CD4-positive, alpha-beta T cell (primary cell): ENCODE results near the gene MCFD2. TPM values are rescaled to one million over a fixed set of nuclear protein-coding genes. Genes with fewer than 3 reads are reported as not detected.

ENCODE experiments used
- ATAC-seq: fragments of 200-7000 bp; cut with Tn5 transposase; one replicate; pipeline ENCODE4 v1.10.0; 2022; ENCODE audit warnings: mild to moderate bottlenecking; ENCODE audit not compliant: poor library complexity
- CTCF ChIA-PET: fragments of 350-600 bp; sonication (Branson Sonifier 250); formaldehyde crosslinking; loops from one replicate; lab custom pipeline; 2021; ENCODE audit warnings: antibody characterized with exemption, inconsistent platforms; lab: Charles Lee
- POLR2A ChIA-PET: fragments of 350-600 bp; sonication (Branson Sonifier 250); formaldehyde crosslinking; loops from one replicate; lab custom pipeline; 2021; ENCODE audit warnings: antibody characterized with exemption, inconsistent platforms; lab: Charles Lee
- DNase-seq, 14 experiments: peaks; one replicate each; pipeline ENCODE4 v3.0.0-alpha.2; 2013 to 2020; ENCODE audit warnings: mixed read lengths in 2 of 14
- H3K27ac ChIP-seq, 2 donors: one replicate each; pipeline versions ENCODE4 v1.5.1 to v1.7.0; 2013; ENCODE audit warnings: low read length in 2 of 2, low read depth in 1 of 2, mild to moderate bottlenecking in 1 of 2
- H3K27me3 ChIP-seq, 2 experiments: 1 replicate in 1 of 2; 2 replicates in 1 of 2; pipeline versions ENCODE4 v1.6.1 to v1.7.0; 2013; ENCODE audit warnings: low read length in 2 of 2, control low read depth in 1 of 2, mild to moderate bottlenecking in 1 of 2, moderate library complexity in 1 of 2; ENCODE audit not compliant: insufficient read depth in 2 of 2, control insufficient read depth in 1 of 2
- H3K36me3 ChIP-seq: one replicate; pipeline ENCODE4 v1.6.1; 2013; ENCODE audit warnings: low read length, control low read depth; ENCODE audit not compliant: insufficient read depth
- H3K4me1 ChIP-seq: one replicate; pipeline ENCODE4 v1.6.1; 2013; ENCODE audit warnings: low read length, control low read depth; ENCODE audit not compliant: insufficient read depth
- H3K4me3 ChIP-seq: one replicate; pipeline ENCODE4 v1.5.1; 2013; ENCODE audit warnings: mild to moderate bottlenecking, low read length, moderate library complexity
- H3K9me3 ChIP-seq, 2 experiments: 1 replicate in 1 of 2; 2 replicates in 1 of 2; pipeline versions ENCODE4 v1.6.1 to v1.7.0; 2013; ENCODE audit warnings: low read length in 2 of 2, mild to moderate bottlenecking in 2 of 2, control low read depth in 1 of 2, moderate library complexity in 1 of 2; ENCODE audit not compliant: control insufficient read depth in 1 of 2, insufficient read depth in 1 of 2
- H3K27ac Mint-ChIP-seq: one replicate; pipeline ENCODE4 v1.8.0; 2020; ENCODE audit warnings: mixed read lengths
- H3K27me3 Mint-ChIP-seq: one replicate; pipeline ENCODE4 v1.8.0; 2021; ENCODE audit warnings: mixed read lengths
- H3K36me3 Mint-ChIP-seq: one replicate; pipeline ENCODE4 v1.8.0; 2021; ENCODE audit warnings: low read depth, mixed read lengths
- H3K4me1 Mint-ChIP-seq: one replicate; pipeline ENCODE4 v1.8.0; 2021; ENCODE audit warnings: low read depth, mixed read lengths
- H3K4me3 Mint-ChIP-seq: one replicate; pipeline ENCODE4 v1.8.0; 2020; ENCODE audit warnings: mild to moderate bottlenecking, mixed read lengths
- H3K9me3 Mint-ChIP-seq: one replicate; pipeline ENCODE4 v1.8.0; 2020; ENCODE audit warnings: mixed read lengths
- intact Hi-C, 2 experiments: fragments of 100-400 bp; cut with DNase I in 1 of 2; cut with micrococcal nuclease in 1 of 2; formaldehyde crosslinking; loops; one replicate each; pipeline versions ENCODE4 v1.15.1 to v1.9.0; 2023 to 2025; cut with DNase I, micrococcal nuclease
- total RNA-seq, 174 experiments: library from RNA in 2 of 174; stranded (reverse) in 2 of 174; gene quantifications; one replicate each; pipeline ENCODE4 v1.2.3 and lab custom pipeline; 2021 to 2026
- TF ChIP-seq, protein P1 (sequence below): fragments of 200-600 bp; IDR thresholded peaks from one replicate; pipeline ENCODE4 v1.8.0; 2022; ENCODE audit warnings: antibody characterized with exemption, mild to moderate bottlenecking

The MCFD2 gene
- total RNA-seq, 2 experiments from 2014 or later = 29.1 to 29.7 TPM

DNA sequence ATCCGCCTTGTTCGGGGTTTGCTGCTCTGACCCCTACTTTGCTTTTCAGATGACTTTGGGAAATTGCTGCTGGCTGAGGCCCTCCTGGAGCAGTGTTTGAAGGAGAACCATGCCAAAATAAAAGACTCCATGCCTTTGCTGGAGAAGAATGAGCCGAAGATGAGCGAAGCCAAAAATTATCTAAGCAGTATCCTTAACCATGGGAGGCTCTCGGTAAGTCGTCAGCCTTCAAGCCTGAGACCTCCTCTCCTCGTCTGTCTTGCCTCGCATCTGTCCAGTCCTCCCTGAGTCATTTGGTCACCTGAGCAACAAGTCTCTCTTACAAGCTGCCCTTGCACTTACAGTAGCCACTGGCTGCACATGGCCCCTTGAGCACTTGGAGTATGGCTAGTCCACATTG, 34.7 kb upstream of the MCFD2 start:
- Histone ChIP-seq H3K4me3 (no peak overlapping the region), H3K27ac (no peak overlapping the region), H3K9me3 (no peaks in the 10 kb centered on the region), H3K36me3 (peaks cover 43% of the 10 kb centered on the region), H3K27me3 (no peaks in the 10 kb centered on the region), H3K4me1 (peaks cover 28% of the 10 kb centered on the region)
- Mint-ChIP-seq H3K27me3 (no peaks in the 10 kb centered on the region), H3K9me3 (no peaks in the 10 kb centered on the region), H3K36me3 (peaks cover 73% of the 10 kb centered on the region), H3K4me3 (no peak overlapping the region), H3K27ac (no peak overlapping the region), H3K4me1 (peaks cover 48% of the 10 kb centered on the region)
- ATAC-seq = no peak
- intact Hi-C loops = no loop called here
- ChIA-PET POLR2A (no interaction called here), CTCF (no interaction called here)
- DNase-seq = no peak
- TF ChIP-seq, protein P1, sequence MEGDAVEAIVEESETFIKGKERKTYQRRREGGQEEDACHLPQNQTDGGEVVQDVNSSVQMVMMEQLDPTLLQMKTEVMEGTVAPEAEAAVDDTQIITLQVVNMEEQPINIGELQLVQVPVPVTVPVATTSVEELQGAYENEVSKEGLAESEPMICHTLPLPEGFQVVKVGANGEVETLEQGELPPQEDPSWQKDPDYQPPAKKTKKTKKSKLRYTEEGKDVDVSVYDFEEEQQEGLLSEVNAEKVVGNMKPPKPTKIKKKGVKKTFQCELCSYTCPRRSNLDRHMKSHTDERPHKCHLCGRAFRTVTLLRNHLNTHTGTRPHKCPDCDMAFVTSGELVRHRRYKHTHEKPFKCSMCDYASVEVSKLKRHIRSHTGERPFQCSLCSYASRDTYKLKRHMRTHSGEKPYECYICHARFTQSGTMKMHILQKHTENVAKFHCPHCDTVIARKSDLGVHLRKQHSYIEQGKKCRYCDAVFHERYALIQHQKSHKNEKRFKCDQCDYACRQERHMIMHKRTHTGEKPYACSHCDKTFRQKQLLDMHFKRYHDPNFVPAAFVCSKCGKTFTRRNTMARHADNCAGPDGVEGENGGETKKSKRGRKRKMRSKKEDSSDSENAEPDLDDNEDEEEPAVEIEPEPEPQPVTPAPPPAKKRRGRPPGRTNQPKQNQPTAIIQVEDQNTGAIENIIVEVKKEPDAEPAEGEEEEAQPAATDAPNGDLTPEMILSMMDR = no peak

DNA sequence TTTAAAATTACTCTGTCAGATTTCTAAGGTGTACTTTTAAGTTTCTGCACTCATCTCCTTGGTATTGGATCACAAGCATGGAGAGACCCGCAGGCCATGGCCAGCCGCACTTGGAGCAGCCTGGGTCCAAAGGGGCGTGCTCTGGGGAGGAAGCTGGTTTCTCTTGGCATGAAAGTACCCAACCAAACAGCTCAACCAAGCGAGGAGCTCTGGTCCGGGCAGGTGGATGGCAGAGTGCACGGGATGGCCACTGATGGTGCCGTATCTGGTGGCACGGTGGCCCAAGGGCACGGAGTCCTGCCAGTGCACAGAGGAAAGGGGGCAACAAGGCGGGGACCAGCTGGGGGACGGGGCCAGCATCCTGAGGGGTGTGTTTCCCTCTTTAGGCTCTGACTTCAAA, 32.2 kb upstream of the MCFD2 start:
- ATAC-seq (no peak), DNase-seq (no peak)
- peaks cover 50% of the 10 kb centered on the region for H3K36me3 Mint-ChIP-seq
- intact Hi-C loops = no loop called here
- H3K36me3 ChIP-seq = peaks cover 25% of the 10 kb centered on the region
- H3K4me3 Mint-ChIP-seq = no peak overlapping the region
- H3K4me1 Mint-ChIP-seq = peaks cover 69% of the 10 kb centered on the region
- POLR2A ChIA-PET = no interaction called here
- no peak overlapping the region for H3K27ac ChIP-seq
- TF ChIP-seq, protein P1 = no peak
- no peaks in the 10 kb centered on the region for H3K9me3 ChIP-seq
- no peaks in the 10 kb centered on the region for H3K27me3 Mint-ChIP-seq
- no peak overlapping the region for H3K4me3 ChIP-seq
- CTCF ChIA-PET = no interaction called here
- H3K27ac Mint-ChIP-seq = no peak overlapping the region
- no peaks in the 10 kb centered on the region for H3K27me3 ChIP-seq
- H3K4me1 ChIP-seq = peaks cover 52% of the 10 kb centered on the region
- H3K9me3 Mint-ChIP-seq = no peaks in the 10 kb centered on the region

DNA sequence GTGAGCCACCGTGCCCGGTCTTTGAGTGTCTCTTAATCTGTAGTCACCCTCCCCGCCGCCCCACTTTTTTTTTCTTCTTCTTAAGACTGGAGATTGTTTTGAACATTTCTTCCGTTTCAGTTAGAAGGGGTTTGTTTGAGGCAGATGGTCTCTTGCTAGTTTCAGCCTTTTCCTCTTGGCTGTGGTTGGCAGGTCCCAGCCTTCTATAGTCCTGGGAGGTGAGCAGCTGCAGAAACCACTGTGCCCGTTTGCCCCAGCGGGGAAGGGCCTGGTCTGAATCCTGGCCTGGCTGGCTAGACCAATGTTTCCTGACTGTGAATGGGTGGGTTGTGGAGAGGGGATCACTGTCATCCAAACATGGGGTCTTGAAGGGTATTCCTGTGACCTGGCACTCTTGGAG, 30.1 kb upstream of the MCFD2 start:
- Mint-ChIP-seq H3K36me3 (peaks cover 43% of the 10 kb centered on the region), H3K4me3 (peak overlapping the region; percentile 58), H3K4me1 (peaks cover 71% of the 10 kb centered on the region), H3K27ac (peak overlapping the region; percentile 98), H3K9me3 (no peaks in the 10 kb centered on the region), H3K27me3 (no peaks in the 10 kb centered on the region)
- H3K4me3 ChIP-seq = no peak overlapping the region
- no peaks in the 10 kb centered on the region for H3K27me3 ChIP-seq
- TF ChIP-seq, protein P1 = no peak
- no peaks in the 10 kb centered on the region for H3K9me3 ChIP-seq
- no peak for ATAC-seq
- POLR2A ChIA-PET = no interaction called here
- intact Hi-C loops = no loop called here
- CTCF ChIA-PET = interaction anchor here (2.5 kb wide), 1 partner anchor 27 kb away, joined by 7 read pairs; no protein-coding TSS in a partner anchor
- no peak for DNase-seq
- H3K4me1 ChIP-seq = peaks cover 57% of the 10 kb centered on the region
- peaks cover 6% of the 10 kb centered on the region for H3K36me3 ChIP-seq
- peak overlapping the region in 1 of 2 donors; percentile 9 for H3K27ac ChIP-seq
